ENCODE data around the gene ATP9B. TPM values are rescaled to one million over a fixed set of nuclear protein-coding genes. Genes with fewer than 3 reads are reported as not detected.
"Not testable (repeated sequence)": the region's sequence is repeated elsewhere in the genome, so short reads cannot be mapped to it uniquely, and the experiment has no call there.

Gene ATP9B
- total RNA-seq, 1 donor from 2014 or later = 12.6 TPM

DNA sequence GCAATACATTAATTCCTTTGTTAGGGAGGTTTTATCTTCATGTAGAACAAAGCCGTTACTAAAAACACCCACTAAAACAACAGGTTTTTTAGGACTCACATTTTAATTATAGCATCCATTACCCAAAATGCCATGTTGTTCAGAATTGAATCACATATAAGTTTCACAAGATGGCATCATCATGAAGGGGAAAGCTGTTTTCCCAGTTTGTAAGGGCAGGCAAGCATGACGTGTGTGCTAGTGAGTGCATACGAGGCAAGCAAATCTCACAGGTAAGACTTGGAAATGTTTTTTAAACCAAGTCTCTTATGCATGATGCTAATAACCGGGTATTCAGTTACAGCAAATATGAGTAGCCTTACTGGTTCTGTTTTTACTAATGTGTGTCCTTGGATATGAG lies 214.7 kb downstream of the ATP9B start:
- H3K9me3 Mint-ChIP-seq (ENCODE audit: unreplicated experiment) = peaks cover 2% of the 10 kb centered on the region
- H3K4me1 Mint-ChIP-seq (ENCODE audit: low read depth, unreplicated experiment) = no peaks in the 10 kb centered on the region
- Histone ChIP-seq H3K27ac (ENCODE audit: low read depth, low read length) (no peak overlapping the region), H3K36me3 (ENCODE audit: insufficient read depth, low read length) (peaks cover 3% of the 10 kb centered on the region), H3K9ac (ENCODE audit: low read length) (no peak overlapping the region), H4K20me1 (ENCODE audit: insufficient read depth, low read length) (no peaks in the 10 kb centered on the region), H3K4me1 (ENCODE audit: insufficient read depth, low read length) (no peaks in the 10 kb centered on the region), H3K4me2 (ENCODE audit: low read length) (no peak overlapping the region), H3K79me2 (ENCODE audit: insufficient read depth, low read length) (no peaks in the 10 kb centered on the region), H3K9me3 (ENCODE audit: insufficient read depth, low read depth, low read length) (no peaks in the 10 kb centered on the region), H3K27me3 (ENCODE audit: insufficient read depth, low read length) (no peaks in the 10 kb centered on the region), H3K4me3 (ENCODE audit: insufficient read depth, low read depth, low read length) (no peak overlapping the region), H2AFZ (ENCODE audit: low read depth, low read length) (no peak overlapping the region)
- no peaks in the 10 kb centered on the region for H3K27me3 Mint-ChIP-seq (ENCODE audit: low read depth, unreplicated experiment)
- no peak overlapping the region for H3K4me3 Mint-ChIP-seq (ENCODE audit: unreplicated experiment)
- DNase-seq (ENCODE audit: low read depth) (no peak), FAIRE-seq (no peak)
- no peak for TF ChIP-seq EZH2 (IDR thresholded peaks at IDR 0.05; ENCODE audit: insufficient read depth, low read length)
- TF ChIP-seq, protein P1, sequence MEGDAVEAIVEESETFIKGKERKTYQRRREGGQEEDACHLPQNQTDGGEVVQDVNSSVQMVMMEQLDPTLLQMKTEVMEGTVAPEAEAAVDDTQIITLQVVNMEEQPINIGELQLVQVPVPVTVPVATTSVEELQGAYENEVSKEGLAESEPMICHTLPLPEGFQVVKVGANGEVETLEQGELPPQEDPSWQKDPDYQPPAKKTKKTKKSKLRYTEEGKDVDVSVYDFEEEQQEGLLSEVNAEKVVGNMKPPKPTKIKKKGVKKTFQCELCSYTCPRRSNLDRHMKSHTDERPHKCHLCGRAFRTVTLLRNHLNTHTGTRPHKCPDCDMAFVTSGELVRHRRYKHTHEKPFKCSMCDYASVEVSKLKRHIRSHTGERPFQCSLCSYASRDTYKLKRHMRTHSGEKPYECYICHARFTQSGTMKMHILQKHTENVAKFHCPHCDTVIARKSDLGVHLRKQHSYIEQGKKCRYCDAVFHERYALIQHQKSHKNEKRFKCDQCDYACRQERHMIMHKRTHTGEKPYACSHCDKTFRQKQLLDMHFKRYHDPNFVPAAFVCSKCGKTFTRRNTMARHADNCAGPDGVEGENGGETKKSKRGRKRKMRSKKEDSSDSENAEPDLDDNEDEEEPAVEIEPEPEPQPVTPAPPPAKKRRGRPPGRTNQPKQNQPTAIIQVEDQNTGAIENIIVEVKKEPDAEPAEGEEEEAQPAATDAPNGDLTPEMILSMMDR (IDR thresholded peaks at IDR 0.05; ENCODE audit: insufficient read depth, low read depth, low read length) = no peak
- H3K27ac Mint-ChIP-seq (ENCODE audit: unreplicated experiment) = no peak overlapping the region
- H3K36me3 Mint-ChIP-seq (ENCODE audit: low read depth, unreplicated experiment) = peaks cover 7% of the 10 kb centered on the region

DNA sequence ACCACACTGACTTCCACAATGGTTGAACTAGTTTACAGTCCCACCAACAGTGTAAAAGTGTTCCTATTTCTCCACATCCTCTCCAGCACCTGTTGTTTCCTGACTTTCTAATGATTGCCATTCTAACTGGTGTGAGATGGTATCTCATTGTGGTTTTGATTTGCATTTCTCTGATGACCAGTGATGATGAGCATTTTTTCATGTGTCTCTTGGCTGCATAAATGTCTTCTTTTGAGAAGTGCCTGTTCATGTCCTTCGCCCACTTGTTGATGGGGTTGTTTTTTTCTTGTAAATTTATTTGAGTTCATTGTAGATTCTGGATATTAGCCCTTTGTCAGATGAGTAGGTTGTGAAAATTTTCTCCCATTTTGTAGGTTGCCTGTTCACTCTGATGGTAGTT lies 216.0 kb downstream of the ATP9B start:
- not testable (repeated sequence) for H3K4me2 ChIP-seq (ENCODE audit: low read length); H3K79me2 ChIP-seq (ENCODE audit: insufficient read depth, low read length); H3K4me1 Mint-ChIP-seq (ENCODE audit: low read depth, unreplicated experiment)

DNA sequence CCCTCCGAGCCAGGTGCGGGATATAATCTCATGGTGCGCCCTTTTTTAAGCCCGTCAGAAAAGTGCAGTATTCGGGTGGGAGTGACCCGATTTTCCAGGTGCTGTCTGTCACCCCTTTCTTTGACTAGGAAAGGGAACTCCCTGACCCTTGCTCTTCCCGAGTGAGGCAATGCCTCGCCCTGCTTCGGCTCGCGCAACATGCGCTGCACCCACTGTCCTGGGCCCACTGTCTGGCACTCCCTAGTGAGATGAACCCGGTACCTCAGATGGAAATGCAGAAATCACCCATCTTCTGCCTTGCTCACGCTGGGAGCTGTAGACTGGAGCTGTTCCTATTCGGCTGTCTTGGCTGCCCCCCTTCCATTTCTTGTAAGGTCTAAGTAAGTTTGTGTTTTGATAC lies 221.2 kb downstream of the ATP9B start:
- not testable (repeated sequence) for H3K9me3 ChIP-seq (ENCODE audit: insufficient read depth, low read depth, low read length); H3K4me3 Mint-ChIP-seq (ENCODE audit: unreplicated experiment); H3K36me3 ChIP-seq (ENCODE audit: insufficient read depth, low read length); H3K4me2 ChIP-seq (ENCODE audit: low read length); H3K79me2 ChIP-seq (ENCODE audit: insufficient read depth, low read length); H3K4me1 Mint-ChIP-seq (ENCODE audit: low read depth, unreplicated experiment); H3K4me1 ChIP-seq (ENCODE audit: insufficient read depth, low read length); H3K36me3 Mint-ChIP-seq (ENCODE audit: low read depth, unreplicated experiment); DNase-seq (ENCODE audit: low read depth); H3K27me3 ChIP-seq (ENCODE audit: insufficient read depth, low read length); H3K9ac ChIP-seq (ENCODE audit: low read length); H3K27ac ChIP-seq (ENCODE audit: low read depth, low read length); H3K27me3 Mint-ChIP-seq (ENCODE audit: low read depth, unreplicated experiment); FAIRE-seq; H3K27ac Mint-ChIP-seq (ENCODE audit: unreplicated experiment); H2AFZ ChIP-seq (ENCODE audit: low read depth, low read length); H3K9me3 Mint-ChIP-seq (ENCODE audit: unreplicated experiment); H4K20me1 ChIP-seq (ENCODE audit: insufficient read depth, low read length); H3K4me3 ChIP-seq (ENCODE audit: insufficient read depth, low read depth, low read length)

More for the DNA sequence above, 216.0 kb downstream of the ATP9B start:
- H3K36me3 Mint-ChIP-seq (ENCODE audit: low read depth, unreplicated experiment) = peaks cover 11% of the 10 kb centered on the region
- H3K9me3 ChIP-seq (ENCODE audit: insufficient read depth, low read depth, low read length); H4K20me1 ChIP-seq (ENCODE audit: insufficient read depth, low read length); H3K4me3 Mint-ChIP-seq (ENCODE audit: unreplicated experiment); H2AFZ ChIP-seq (ENCODE audit: low read depth, low read length); H3K4me1 ChIP-seq (ENCODE audit: insufficient read depth, low read length); FAIRE-seq; H3K9ac ChIP-seq (ENCODE audit: low read length); H3K27ac Mint-ChIP-seq (ENCODE audit: unreplicated experiment); H3K9me3 Mint-ChIP-seq (ENCODE audit: unreplicated experiment); DNase-seq (ENCODE audit: low read depth); H3K27me3 Mint-ChIP-seq (ENCODE audit: low read depth, unreplicated experiment); H3K27ac ChIP-seq (ENCODE audit: low read depth, low read length); H3K36me3 ChIP-seq (ENCODE audit: insufficient read depth, low read length); H3K27me3 ChIP-seq (ENCODE audit: insufficient read depth, low read length); H3K4me3 ChIP-seq (ENCODE audit: insufficient read depth, low read depth, low read length): not testable (repeated sequence)

DNA sequence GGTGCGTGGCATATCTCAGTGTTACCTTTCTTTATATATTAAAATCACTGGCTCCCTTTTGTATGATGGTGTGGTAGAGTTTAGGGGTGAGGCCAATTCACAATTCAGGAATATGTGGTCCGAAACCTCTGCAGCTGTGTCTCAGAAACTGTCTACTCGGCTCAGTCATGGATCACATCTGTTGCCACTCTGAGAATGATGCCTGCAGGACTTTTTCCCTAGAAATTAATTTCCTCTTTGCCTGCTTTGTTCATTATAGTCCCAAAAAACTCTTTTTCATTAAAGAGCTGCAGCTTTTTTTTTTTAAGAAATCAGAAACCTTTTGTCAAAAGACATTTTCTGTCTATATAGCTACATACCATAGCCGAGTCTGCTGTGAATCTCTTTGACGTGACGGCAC lies 221.7 kb downstream of the ATP9B start:
- Histone ChIP-seq H3K9me3 (ENCODE audit: insufficient read depth, low read depth, low read length) (no peaks in the 10 kb centered on the region), H3K27me3 (ENCODE audit: insufficient read depth, low read length) (no peaks in the 10 kb centered on the region), H3K36me3 (ENCODE audit: insufficient read depth, low read length) (no peaks in the 10 kb centered on the region), H3K4me2 (ENCODE audit: low read length) (no peak overlapping the region), H3K27ac (ENCODE audit: low read depth, low read length) (no peak overlapping the region), H2AFZ (ENCODE audit: low read depth, low read length) (no peak overlapping the region), H4K20me1 (ENCODE audit: insufficient read depth, low read length) (no peaks in the 10 kb centered on the region), H3K4me1 (ENCODE audit: insufficient read depth, low read length) (no peaks in the 10 kb centered on the region), H3K4me3 (ENCODE audit: insufficient read depth, low read depth, low read length) (no peak overlapping the region), H3K9ac (ENCODE audit: low read length) (no peak overlapping the region), H3K79me2 (ENCODE audit: insufficient read depth, low read length) (no peaks in the 10 kb centered on the region)
- peaks cover 5% of the 10 kb centered on the region for H3K36me3 Mint-ChIP-seq (ENCODE audit: low read depth, unreplicated experiment)
- no peak overlapping the region for H3K4me3 Mint-ChIP-seq (ENCODE audit: unreplicated experiment)
- peaks cover 9% of the 10 kb centered on the region for H3K9me3 Mint-ChIP-seq (ENCODE audit: unreplicated experiment)
- H3K27me3 Mint-ChIP-seq (ENCODE audit: low read depth, unreplicated experiment) = no peaks in the 10 kb centered on the region
- DNase-seq (ENCODE audit: low read depth) (no peak), FAIRE-seq (no peak)
- H3K4me1 Mint-ChIP-seq (ENCODE audit: low read depth, unreplicated experiment) = peaks cover 4% of the 10 kb centered on the region
- H3K27ac Mint-ChIP-seq (ENCODE audit: unreplicated experiment) = no peak overlapping the region
- TF ChIP-seq, protein P1 (IDR thresholded peaks at IDR 0.05; ENCODE audit: insufficient read depth, low read depth, low read length) = no peak
- TF ChIP-seq EZH2 (IDR thresholded peaks at IDR 0.05; ENCODE audit: insufficient read depth, low read length) = no peak

Measured in astrocyte (in vitro differentiated cells and primary cell).